Tibial nerve (tissue), 4 donors: ENCODE measurements around the gene DDIT4L. TPM values are rescaled to one million over a fixed set of nuclear protein-coding genes. Genes with fewer than 3 reads are reported as not detected.
"Not testable (repeated sequence)": the region's sequence is repeated elsewhere in the genome, so short reads cannot be mapped to it uniquely, and the experiment has no call there.

Experiments used
- DNase-seq, 2 donors: peaks; one replicate each; pipeline ENCODE4 v3.0.0-alpha.2; 2019; ENCODE audit warnings: low spot score in 2 of 2
- H3K27ac ChIP-seq, 4 donors: fragments of 200-600 bp; sonication (generic) in 3 of 4; one replicate each; pipeline ENCODE4 v1.5.1; 2017 to 2019; ENCODE audit warnings: mild to moderate bottlenecking in 1 of 4
- H3K27me3 ChIP-seq, 2 donors: fragments of 200-600 bp; sonication (generic) in 1 of 2; one replicate each; pipeline versions ENCODE4 v1.5.1 to v1.6.0; 2017 to 2019
- H3K36me3 ChIP-seq, 3 donors: fragments of 200-600 bp; sonication (generic); one replicate each; pipeline ENCODE4 v1.5.1; 2018 to 2019
- H3K4me1 ChIP-seq, 4 donors: fragments of 200-600 bp; sonication (generic) in 3 of 4; one replicate each; pipeline ENCODE4 v1.5.1; 2017 to 2019
- H3K4me3 ChIP-seq, 4 donors: fragments of 200-600 bp; sonication (generic) in 3 of 4; one replicate each; pipeline ENCODE4 v1.5.1; 2017 to 2019; ENCODE audit warnings: mild to moderate bottlenecking in 1 of 4, moderate library complexity in 1 of 4
- H3K9me3 ChIP-seq, 4 donors: fragments of 200-600 bp; sonication (generic) in 3 of 4; one replicate each; pipeline ENCODE4 v1.5.1; 2017 to 2019
- CTCF ChIP-seq, 5 experiments: fragments of 200-600 bp in 3 of 5; fragments of 450-650 bp in 2 of 5; sonication (generic) in 3 of 5; IDR thresholded peaks; one replicate each; pipeline ENCODE4 v1.5.1; 2016 to 2019; ENCODE audit warnings: antibody characterized with exemption in 5 of 5, mild to moderate bottlenecking in 3 of 5, moderate library complexity in 2 of 5
- EP300 ChIP-seq, 2 donors: sonication (generic); formaldehyde crosslinking; IDR thresholded peaks; one replicate each; pipeline ENCODE4 v1.6.1; 2017; ENCODE audit warnings: antibody characterized with exemption in 2 of 2, mild to moderate bottlenecking in 1 of 2
- POLR2A ChIP-seq, 2 donors: fragments of 450-650 bp; IDR thresholded peaks; one replicate each; pipeline ENCODE4 v1.6.1; 2017; ENCODE audit warnings: antibody characterized with exemption in 2 of 2, mild to moderate bottlenecking in 2 of 2, moderate library complexity in 2 of 2
- WGBS, 2 donors: methylation state at CpG; one replicate each; pipeline ENCODE4 v1.1.5; 2018; 5-methylcytosine and 5-hydroxymethylcytosine counted together
- total RNA-seq, 4 donors: library from RNA; depleted of rRNA; stranded (reverse); fragments of >200 nt; gene quantifications; one replicate each; pipeline ENCODE4 v1.1.0, GENCODE V29; 2016

The DDIT4L gene
- total RNA-seq, 4 donors from 2014 or later, result 2.7 to 6.3 (median 3.8) TPM

- no peaks in the 10 kb centered on the region for H3K36me3 ChIP-seq
- H3K27me3 ChIP-seq, result no peaks in the 10 kb centered on the region
- H3K4me3 ChIP-seq, result no peak overlapping the region
- H3K4me1 ChIP-seq, result peaks cover 0 to 4% (median 0%) of the 10 kb centered on the region in 4 donors
- TF ChIP-seq EP300 (IDR thresholded peaks at IDR 0.05), result no peak
- no peak for TF ChIP-seq CTCF (IDR thresholded peaks at IDR 0.05)
- TF ChIP-seq POLR2A (IDR thresholded peaks at IDR 0.05), result no peak
- H3K9me3 ChIP-seq, result no peaks in the 10 kb centered on the region
- no peak for DNase-seq
- WGBS, 2 donors, result 43 to 49% methylated on average over 1 of the region's 1 CpG
- no peak overlapping the region for H3K27ac ChIP-seq
Measured at GRCh38 chr4:100147684-100148083, 42.6 kb downstream of the DDIT4L start.

- peaks cover 0 to 4% (median 0%) of the 10 kb centered on the region in 4 donors for H3K4me1 ChIP-seq
- 61 to 74% methylated on average over 1 of the region's 1 CpG for WGBS, 2 donors
Measured at GRCh38 chr4:100147198-100147597, 43.1 kb downstream of the DDIT4L start.

GRCh38 chr4:100146756-100147155 lies 43.5 kb downstream of the DDIT4L start:
- H3K4me1 ChIP-seq, result peaks cover 0 to 4% (median 0%) of the 10 kb centered on the region in 4 donors
- H3K4me3 ChIP-seq, result no peak overlapping the region
- no peak for TF ChIP-seq CTCF (IDR thresholded peaks at IDR 0.05)
- TF ChIP-seq POLR2A (IDR thresholded peaks at IDR 0.05), result no peak
- no peak for TF ChIP-seq EP300 (IDR thresholded peaks at IDR 0.05)
- H3K27ac ChIP-seq, result no peak overlapping the region
- H3K9me3 ChIP-seq, result no peaks in the 10 kb centered on the region
- no peak for DNase-seq
- no peaks in the 10 kb centered on the region for H3K36me3 ChIP-seq
- H3K27me3 ChIP-seq, result no peaks in the 10 kb centered on the region

More at GRCh38 chr4:100147198-100147597, 43.1 kb downstream of the DDIT4L start:
- no peak for DNase-seq
- Histone ChIP-seq H3K27me3 (no peaks in the 10 kb centered on the region), H3K27ac (no peak overlapping the region), H3K4me3 (no peak overlapping the region), H3K9me3 (no peaks in the 10 kb centered on the region), H3K36me3 (no peaks in the 10 kb centered on the region)
- TF ChIP-seq POLR2A (IDR thresholded peaks at IDR 0.05) (no peak), CTCF (IDR thresholded peaks at IDR 0.05) (no peak), EP300 (IDR thresholded peaks at IDR 0.05) (no peak)

GRCh38 chr4:100137320-100137719 lies 52.9 kb downstream of the DDIT4L start:
- not testable (repeated sequence) for H3K27ac ChIP-seq, H3K4me3 ChIP-seq, H3K4me1 ChIP-seq, H3K27me3 ChIP-seq, DNase-seq, H3K9me3 ChIP-seq, H3K36me3 ChIP-seq
- WGBS, 2 donors, result 89 to 99% methylated on average over 4 of the region's 4 CpGs

Other genes starting within 250 kb of the DDIT4L start
- 10 to 100 TPM; 27.0 to 38.5 (median 31.7) TPM for gene DNAJB14, start 243.8 kb downstream of the DDIT4L start, total RNA-seq
- 100 to 1,000 TPM in 1 of 4 donors, 10 to 100 TPM in 3; 75.4 to 107 (median 81.4) TPM for gene H2AZ1, start 240.2 kb downstream of the DDIT4L start, total RNA-seq